Suppressor macrophage treated with lipopolysaccharide for 4 hours (primary cell): ENCODE data around the gene ARVCF.

Experiments used
- DNase-seq: peaks from one replicate; pipeline ENCODE4 v3.0.0-alpha.2; 2020

The ARVCF gene

DNA sequence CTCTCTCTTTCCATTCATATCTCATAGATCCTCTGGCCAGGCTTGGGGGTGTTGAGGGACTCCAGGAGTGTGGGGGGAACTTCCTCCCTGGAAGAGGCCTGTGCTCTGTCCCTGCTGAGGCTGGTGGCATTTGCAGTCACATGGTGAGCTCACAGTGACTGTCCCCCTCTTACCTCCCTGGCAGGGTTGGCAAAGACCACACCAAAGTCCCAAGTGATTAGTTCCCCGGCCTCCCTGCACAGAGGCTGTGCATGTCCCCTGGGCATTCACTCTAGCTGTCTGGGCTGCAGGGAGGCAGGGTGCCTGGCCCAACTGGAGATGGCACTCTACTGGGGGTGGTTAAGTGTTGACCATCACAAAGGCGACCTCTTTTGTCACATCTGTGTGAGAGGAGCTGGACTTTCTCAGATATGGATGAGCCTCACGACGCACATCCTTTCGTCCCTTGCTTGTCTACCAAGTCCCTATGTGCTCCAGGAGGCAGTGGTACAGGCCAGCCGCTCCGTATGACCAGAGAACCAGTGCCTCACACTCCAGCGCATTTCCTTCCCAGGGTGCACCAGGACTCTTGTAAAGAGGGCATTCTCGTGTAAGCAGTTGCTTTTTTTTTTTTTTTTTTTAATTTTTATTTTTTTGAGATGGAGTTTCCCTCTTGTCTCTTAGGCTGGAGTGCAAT lies 13.1 kb upstream of the ARVCF start:
- no peak for DNase-seq

- DNase-seq = no peak
Measured at GRCh38 chr22:20028855-20029549, 12.4 kb upstream of the ARVCF start.

DNA sequence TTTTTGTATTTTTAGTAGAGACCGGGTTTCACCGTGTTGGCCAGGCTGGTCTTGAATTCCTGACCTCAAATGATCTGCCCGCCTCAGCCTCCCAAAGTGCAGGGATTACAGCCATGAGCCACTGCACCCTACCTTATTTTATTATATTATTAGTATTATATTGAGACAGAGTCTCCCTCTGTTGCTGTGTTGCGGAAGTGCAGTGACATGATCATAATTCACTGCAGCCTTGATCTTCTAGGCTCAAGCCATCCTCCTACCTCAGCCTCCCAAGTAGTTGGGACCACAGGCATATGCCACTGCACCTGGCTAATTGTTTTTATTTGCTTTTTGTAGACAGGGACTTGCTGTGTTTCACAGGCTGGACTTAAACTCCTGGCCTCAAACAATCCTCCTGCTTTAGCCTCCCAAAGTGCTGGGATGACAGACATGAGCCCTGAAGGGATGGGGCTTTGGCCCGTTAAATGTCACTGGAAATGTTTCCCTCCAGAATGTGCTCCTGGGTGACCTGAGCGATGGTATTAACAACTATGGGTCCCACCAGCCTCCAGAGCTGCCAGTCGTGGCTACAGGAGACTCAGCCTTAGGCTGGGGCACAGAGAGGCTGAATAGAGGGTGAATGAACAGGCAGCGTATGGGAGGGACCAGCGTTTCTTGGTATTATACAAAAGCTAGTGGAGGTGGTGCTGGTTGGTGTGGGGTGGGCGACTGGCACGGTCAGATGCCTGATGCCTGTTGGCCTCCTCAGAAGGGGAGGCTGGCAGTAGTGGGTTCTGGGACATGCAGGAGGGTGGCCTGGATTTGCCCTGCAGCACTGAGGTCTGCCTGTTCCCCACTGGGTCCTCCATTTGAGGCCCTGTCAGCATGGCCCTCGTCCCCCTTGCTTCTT lies 11.6 kb upstream of the ARVCF start:
- no peak for DNase-seq

- no peak for DNase-seq
Measured at GRCh38 chr22:20026996-20027601, 10.5 kb upstream of the ARVCF start.

GRCh38 chr22:20026204-20026908 lies 9.7 kb upstream of the ARVCF start:
- DNase-seq = no peak

DNA sequence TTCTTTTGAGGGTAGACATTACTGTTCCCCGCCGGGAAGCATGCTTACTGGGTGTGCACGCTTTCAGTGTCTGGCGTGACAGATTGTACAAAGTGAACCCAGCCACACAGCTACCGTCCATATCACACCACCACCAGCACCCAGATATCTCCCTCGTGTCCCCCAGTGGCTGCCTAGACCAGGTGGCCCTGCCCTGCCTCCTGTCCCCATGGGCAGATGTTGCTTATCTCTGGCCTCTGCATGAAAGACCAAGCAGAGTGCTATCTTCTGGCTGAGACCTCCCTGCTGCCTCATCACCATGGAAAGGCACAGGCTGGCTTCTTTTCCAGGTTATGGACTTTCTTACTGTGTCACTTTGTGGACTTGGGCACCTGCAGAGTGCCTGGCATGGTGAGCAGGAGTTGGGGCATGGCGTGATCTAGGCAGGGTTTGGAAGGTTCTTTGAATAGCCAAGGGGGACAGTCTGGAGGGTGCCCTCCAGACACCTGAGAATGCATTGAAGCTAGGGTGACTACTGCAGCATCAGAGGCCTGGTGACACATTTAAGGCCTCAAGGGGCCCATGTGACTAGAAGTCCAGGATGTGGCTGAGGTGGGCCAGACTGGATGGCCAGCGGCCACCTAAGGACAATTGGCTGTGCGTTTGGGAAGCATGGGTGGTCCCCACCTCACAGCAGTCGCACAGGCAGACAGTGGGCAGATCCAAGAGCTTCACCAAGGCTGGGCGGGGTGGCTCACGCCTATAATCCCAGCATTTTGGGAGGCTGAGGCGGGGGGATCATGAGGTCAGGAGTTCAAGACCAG lies 9.0 kb upstream of the ARVCF start:
- no peak for DNase-seq

DNA sequence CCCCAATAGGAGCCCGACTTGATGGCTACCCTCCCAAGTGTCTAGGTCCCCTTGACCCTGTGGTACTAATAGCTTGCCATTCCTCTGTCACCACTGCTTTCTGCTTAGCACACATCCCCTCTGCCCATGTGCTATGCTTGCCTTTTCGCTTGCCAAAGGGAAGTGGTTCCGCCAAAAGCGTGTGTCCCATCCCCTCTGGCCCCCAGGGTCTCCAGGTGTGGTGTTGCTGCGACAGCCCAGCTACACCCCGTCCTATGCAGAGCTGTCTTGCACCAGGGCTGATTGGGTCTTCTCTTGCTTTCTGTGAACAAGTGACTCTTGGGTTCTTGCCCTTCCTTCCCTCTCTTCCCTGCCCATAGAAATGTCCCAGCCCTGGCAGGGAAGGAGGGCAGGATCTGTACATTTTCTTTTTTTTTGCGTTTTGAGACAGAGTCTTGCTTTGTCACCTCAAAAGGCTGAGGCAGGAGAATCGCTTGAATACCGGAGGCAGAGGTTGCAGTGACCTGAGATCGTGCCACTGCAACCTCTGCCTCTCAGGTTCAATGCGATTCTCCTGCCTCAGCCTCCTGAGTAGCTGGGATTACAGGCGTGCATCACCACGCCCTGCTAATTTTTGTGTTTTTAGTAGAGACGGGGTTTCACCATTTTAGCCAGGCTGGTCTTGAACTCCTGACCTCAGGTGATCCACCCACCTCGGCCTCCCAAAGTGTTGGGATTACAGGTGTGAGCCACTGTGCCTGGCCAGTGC lies 8.2 kb upstream of the ARVCF start:
- no peak for DNase-seq

- no peak for DNase-seq
Measured at GRCh38 chr22:20024225-20024624, 7.6 kb upstream of the ARVCF start.

DNA sequence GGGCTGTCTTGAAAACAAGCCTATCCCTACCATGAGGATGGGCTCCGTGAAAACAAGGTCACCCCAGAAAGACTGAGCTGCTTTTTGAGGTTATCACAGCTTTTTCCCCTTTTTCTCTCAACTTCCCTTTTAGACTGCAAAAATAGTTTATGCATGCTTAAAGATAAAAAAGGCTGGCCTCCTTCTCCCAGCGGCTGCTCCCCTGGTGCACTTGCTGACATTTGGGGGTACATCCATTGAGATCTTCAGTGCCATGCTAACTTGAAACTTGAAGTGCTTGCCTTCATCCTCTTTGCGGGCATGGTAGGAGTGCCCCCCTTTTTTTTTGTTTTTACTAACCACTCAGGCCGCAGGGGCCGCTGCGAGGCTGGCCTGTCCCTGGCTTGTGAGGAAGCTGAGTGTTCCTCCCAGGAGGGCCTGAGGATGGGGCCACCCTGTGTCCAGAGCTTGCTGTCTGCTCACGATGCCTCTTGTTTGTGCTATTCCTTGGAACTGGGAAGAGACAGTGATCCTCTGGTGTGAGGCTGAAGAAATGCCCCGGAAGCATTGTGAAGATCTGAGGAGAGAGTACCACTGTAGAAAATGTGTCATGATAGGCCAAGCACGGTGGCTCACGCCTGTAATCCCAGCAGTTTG lies 6.5 kb upstream of the ARVCF start:
- no peak for DNase-seq

DNA sequence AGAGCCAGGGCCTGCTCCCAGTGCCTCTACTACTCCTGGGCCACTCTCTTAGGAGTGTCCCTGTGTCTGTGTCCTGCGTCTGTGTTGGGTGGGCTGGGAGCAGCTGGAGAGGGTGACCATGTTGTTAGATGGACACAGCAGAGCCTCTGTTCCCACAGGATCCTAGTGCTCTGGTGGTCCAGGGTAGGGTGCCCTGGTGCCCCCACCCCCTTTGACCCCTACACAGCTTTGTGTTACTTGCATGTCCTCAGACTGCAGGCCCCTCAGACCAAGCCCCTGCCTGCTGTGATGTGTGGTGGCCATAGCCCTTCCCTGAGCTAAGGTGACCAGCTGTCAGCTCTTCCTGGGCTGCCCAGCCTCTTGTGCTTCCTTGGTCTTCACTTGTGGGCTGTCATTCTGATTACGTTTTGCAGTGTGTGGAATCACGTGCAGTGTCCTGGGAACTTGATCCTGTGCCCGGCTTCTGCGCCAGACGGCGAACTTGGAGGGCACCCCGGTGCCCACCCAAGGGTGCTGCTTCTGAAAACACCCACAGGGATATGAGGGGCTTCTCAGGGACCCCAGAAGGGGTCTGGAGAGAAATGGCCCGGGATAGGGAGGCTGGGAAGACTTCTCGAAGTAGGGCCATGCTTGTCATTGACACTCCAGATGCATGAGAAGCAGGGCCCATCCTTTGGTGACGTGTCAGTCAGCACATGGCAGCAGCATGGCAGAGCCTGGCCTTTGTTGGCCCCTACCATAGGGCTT lies 5.8 kb upstream of the ARVCF start:
- no peak for DNase-seq

DNA sequence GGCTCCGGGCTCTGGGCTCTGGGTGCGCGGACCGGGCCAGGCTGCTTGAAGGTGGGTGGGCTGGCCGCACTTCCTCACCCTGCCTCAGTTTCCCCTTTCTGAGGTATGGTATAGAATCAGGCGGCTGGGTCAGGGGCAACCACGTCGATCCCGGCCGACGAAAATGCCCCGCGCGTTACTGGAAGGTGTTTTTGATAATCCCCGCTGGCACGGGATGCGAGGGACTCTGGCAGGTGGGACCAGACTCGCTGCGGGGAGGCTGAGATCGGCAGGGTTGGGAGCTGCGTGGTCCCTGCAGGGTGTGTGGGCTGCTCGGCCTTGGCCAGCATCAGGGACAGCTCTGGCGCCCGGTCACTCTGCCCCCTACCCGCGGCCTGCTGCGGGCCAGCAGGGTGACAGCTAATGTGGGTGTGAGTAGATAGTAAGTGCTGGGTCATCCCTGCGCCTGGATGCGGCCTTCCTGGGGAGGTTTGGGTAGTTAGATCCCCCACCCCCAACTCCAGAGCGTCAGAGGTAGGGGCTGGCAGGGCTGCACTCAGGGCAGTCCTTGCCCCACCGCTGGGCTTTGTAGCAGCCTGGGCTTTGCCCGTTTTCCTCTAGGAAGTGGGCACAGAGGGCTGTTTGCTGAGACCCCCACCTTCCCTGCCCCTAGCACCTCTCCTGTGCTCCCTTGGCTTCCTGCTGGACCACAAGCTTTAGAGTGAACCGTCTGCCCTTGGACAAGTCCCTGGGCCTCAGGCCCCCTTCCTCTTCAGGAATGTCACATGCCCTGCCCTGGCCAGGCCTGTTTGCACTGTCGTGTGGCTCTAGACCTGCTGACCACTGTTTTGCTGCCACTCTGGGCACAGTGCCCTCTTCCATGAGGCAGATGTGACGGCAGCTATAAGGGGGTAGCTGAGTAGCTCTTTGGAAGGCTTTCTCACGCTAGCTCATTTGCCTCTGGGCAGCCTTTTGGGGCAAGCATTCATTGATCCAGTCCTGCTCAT lies 4.9 kb upstream of the ARVCF start:
- DNase-seq = peak; percentile 58

GRCh38 chr22:20020533-20021195 lies 4.0 kb upstream of the ARVCF start, which contains the start of gene TANGO2:
Gene TANGO2 (plus strand): TSS chr22:20021110. CDS start chr22:20036799, 15,689 bp downstream.
- DNase-seq = peak; percentile 98

- DNase-seq = no peak
Measured at GRCh38 chr22:20019661-20020532, 3.3 kb upstream of the ARVCF start.

DNA sequence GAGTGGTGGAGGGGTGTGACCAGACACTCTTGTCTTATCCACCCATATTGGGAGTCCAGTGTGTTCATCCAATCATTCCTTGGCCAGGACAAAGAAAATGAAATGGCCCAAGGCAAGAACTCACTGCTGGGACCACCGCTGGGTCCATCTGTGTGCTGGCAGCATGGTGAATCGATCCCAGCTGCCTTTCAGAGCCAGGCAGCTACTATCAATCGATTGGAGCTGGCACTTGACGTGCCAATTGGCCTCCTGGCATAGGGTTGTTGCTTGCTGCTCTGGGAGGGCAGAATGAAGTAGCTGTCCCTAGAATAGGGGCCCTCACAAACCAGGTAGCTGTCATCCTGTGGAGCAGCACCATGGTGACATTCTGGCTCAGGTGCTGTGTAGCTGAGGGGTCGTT lies 1.4 kb upstream of the ARVCF start:
- no peak for DNase-seq

GRCh38 chr22:20017622-20017958 lies 967 bp upstream of the ARVCF start:
- no peak for DNase-seq

GRCh38 chr22:20015971-20016733 lies 471 bp downstream of the ARVCF start:
- DNase-seq = no peak
